GM18526 (cell line): Measurements from ENCODE around the gene AP4S1.

Experiments used
- POLR2A ChIP-seq: IDR thresholded peaks from 3 replicates; pipeline ENCODE4 v1.6.1; 2011; ENCODE audit not compliant: insufficient read length; ENCODE audit errors: extremely low read depth

AP4S1 gene

DNA sequence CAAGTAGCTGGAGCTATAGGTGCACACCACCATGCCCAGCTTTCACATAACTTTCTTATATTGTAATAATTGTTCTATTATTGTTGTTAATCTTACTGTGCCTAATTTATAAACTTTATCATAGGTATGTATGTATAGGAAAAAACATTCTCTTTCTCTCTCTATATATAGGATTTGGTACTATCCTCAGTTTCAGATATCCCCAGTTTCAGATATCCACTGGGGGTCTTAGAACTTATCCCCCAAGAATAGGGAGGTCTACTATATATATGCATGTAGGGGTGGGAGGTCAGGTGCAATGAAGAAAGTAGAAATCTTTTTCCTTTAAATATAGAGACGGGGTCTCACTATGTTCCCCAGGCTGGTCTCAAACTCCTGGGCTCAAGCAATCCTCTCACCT, 71.6 kb downstream of the AP4S1 start:
- no peak for TF ChIP-seq POLR2A

GRCh38 chr14:31106768-31107167, 81.3 kb downstream of the AP4S1 start:
- TF ChIP-seq POLR2A, result no peak

DNA sequence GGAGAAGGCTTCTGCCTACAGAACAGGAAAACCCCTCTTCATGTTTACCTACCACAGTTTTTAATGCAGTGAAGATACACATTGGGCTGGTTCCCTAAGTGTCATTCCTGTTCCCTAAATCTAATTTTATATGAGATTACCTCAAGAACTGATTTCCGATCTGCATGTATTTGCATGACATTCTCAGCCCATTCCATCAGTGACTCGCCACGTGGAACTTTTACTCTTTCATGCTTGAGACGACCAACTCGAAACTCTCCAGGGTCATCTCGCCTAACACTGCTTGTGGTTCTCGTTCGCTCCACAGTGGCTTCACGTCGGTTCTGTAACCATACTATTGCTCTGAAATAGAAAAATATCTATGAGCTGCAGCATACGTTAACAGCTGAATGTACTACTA, 83.8 kb downstream of the AP4S1 start:
- no peak for TF ChIP-seq POLR2A

GRCh38 chr14:31110872-31111271, 85.4 kb downstream of the AP4S1 start:
- TF ChIP-seq POLR2A, result no peak

GRCh38 chr14:31113794-31114193, 88.3 kb downstream of the AP4S1 start:
- no peak for TF ChIP-seq POLR2A

DNA sequence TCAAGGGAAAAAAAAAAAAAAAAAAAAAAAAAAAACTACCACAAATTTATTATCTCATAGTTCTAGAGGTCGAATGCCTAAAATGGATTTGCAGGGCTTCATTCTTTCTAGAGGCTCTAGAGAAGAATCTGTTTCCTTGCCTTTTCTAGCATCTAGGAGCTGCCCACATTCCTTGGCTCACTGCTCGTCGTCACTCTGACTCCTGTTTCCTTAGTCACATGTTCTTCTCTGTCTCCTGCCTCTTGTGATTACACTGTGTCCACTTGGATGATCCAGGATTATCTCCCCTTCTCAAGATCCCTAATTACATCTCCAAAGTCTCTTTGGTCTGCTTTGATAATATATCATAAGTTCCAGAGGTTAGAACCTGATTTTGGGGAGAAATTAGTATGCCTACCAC, 93.4 kb downstream of the AP4S1 start:
- TF ChIP-seq POLR2A, result no peak

DNA sequence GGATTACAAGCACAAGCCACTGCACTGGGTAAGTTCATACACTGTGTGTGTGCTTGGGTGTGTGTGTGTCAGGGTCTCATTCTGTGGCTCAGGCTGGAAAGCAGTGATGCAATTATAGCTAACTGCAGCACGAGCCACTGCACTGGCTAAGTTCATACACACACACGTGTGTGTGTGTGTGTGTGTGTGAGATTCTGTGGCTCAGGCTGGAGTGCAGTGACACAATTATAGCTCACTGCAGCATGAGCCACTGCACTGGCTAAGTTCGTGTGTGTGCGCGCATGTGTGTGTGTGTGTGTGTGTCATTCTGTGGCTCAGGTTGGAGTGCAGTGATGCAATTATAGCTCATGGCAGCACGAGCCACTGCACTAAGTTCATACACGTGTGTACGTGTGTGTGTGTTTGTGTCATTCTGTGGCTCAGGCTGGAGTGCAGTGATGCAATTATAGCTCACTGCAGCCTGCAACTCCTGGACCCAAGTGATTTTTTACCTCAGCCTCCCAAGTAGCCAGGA, 96.7 kb downstream of the AP4S1 start:
- TF ChIP-seq POLR2A, result no peak

DNA sequence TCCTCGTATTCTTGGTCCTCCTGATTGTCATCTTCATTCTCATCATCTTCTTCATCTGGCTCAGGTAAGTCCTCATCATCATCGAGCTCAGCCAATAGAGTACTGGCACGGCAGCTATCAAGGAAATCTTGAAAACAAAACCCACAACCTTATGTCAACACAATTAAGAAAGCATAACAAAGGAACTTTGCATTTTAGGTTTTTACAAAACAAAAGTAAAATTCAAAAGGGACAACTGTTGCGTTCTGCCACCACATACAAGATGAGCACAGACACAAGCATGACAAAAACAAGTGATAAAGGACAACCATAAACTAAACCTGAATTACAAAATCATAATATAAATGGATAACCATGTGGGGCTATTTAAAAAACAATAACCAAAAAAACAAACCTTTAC, 97.5 kb downstream of the AP4S1 start:
- TF ChIP-seq POLR2A, result no peak

DNA sequence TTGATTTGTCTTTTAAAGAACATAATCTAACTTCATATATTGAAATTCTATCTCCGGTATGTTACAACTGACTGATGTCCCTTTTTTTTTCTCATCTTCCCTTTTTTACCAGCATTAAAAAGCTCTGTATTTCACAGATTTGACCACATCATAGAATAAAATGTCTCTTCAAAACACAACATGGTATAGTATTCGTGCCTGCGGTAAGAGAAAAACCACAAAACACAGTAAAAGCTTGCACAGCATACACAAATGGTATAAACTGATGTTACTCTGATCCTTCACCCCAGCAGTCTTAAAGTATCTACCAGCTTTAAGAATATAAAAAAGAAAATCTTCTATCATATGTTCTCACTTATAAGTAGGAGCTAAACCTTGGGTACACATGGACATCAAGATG, 98.7 kb downstream of the AP4S1 start:
- TF ChIP-seq POLR2A, result no peak

GRCh38 chr14:31125231-31125630, 99.8 kb downstream of the AP4S1 start:
- TF ChIP-seq POLR2A, result no peak

DNA sequence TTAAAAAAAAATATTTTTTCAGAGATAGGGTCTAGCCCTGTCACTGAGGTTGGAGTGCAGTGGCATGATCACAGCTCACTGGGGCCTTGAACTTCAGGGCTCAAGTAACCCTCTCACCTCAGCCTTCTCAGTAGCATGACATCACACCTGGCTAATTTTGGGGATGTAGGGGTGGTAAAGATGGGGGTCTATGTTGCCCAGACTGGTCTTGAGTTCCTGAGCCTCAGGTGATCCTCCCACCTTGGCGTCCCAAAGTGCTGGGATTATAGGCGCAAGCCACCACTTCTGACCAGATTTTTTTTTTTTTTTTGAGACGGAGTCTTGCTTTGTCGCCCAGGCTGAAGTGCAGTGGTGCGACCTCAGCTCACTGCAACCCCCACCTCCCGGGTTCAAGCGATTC, 101.2 kb downstream of the AP4S1 start:
- TF ChIP-seq POLR2A, result no peak

DNA sequence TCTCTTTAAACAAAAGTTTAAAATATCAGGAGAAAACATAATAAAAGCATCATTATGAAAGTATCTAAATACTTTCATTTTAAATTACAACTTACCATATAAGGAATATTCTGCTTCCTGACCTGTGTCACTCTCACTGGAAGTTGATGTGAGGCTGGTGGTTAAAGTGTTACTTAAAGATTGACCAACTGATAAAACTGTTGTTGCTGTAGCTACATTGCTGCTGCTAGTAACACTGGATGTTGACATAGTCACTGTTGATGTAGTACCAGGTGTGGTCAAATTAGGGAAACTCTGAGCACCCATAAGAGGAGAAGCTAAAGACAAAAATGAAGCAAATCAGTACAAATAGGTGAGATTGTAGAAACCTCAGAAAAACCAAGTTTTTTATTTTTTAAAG, 102.2 kb downstream of the AP4S1 start:
- TF ChIP-seq POLR2A, result no peak

- TF ChIP-seq POLR2A, result no peak
These were observed 103.4 kb downstream of the AP4S1 start for GRCh38 chr14:31128601-31129526.

DNA sequence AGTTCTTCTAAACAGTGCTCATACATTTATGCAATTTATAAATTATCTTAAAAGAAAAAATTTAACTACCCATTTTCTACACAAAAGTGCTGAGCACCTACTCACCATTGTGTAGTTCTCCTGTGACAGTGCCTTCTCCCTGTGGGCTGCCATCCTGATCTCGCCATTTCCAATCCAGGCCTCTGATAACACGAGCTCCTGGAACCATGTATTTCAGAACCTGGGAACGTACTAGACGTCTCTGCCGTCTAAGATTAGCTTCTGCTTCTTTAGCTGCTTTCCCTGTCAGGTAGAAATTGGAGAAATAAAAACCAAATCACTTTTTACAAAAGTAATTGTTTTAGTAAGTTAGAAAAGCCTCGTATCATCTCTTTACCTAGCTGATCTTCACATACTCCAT, 107.7 kb downstream of the AP4S1 start:
- TF ChIP-seq POLR2A, result no peak

DNA sequence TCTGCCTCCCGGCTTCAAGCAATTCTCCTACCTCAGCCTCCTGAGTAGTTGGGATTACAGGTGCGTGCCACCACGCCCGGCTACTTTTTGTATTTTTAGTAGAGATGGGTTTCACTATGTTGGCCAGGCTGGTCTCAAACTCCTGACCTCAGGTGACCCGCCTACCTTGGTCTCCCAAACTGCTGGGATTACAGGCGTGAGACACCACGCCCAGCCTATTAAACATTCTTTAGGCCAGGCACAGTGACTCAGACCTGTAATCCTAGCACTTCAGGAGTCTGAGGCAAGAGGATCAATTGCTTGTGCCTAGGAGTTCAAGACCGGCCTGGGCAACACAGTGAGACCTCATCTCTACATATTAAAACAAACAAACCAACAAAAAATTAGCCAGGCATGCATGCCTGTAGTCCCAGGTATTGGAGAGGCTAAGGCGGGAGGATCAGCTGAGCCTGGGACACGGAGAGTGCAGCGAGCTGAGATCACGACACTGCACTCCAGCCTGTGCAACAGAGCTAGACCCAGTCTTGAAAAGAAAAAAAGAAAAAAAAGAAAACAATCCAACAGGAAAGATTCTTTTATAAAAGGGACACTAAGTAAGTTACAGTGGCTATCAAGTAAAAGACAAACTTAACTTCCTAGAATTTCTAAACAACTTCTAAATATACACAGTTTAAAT, 111.9 kb downstream of the AP4S1 start:
- no peak for TF ChIP-seq POLR2A

DNA sequence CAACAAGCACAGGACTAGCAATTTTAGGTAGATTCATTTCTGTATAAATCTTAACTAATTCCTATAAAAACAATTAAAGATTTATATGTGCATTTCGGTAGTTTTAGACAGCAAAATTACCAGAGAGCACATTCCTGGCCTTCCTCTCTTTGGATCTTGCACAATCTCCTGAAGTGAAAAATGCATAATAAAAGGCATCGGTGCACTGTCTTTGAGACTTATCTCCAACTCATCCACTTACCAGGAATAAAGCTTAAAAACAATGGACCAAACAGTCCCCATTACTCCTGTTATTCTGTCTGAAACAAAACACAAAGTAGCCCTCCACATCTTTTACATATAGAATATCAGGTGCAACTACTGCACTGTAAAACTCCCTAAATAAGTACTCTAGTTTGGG, 112.9 kb downstream of the AP4S1 start:
- TF ChIP-seq POLR2A, result no peak

- TF ChIP-seq POLR2A, result no peak
These were observed 113.9 kb downstream of the AP4S1 start for GRCh38 chr14:31139301-31139847.
